HG02763 (cell line): Measurements from ENCODE around the gene FAM72B.
"Not testable (repeated sequence)": the region's sequence is repeated elsewhere in the genome, so short reads cannot be mapped to it uniquely, and the experiment has no call there.

ENCODE experiments used
- ATAC-seq: cut with Tn5 transposase; IDR thresholded peaks from one replicate; pipeline ENCODE4 v1.9.1; 2021; ENCODE audit warnings: mild to moderate bottlenecking, moderate library complexity; ENCODE audit not compliant: unreplicated experiment

FAM72B gene

DNA sequence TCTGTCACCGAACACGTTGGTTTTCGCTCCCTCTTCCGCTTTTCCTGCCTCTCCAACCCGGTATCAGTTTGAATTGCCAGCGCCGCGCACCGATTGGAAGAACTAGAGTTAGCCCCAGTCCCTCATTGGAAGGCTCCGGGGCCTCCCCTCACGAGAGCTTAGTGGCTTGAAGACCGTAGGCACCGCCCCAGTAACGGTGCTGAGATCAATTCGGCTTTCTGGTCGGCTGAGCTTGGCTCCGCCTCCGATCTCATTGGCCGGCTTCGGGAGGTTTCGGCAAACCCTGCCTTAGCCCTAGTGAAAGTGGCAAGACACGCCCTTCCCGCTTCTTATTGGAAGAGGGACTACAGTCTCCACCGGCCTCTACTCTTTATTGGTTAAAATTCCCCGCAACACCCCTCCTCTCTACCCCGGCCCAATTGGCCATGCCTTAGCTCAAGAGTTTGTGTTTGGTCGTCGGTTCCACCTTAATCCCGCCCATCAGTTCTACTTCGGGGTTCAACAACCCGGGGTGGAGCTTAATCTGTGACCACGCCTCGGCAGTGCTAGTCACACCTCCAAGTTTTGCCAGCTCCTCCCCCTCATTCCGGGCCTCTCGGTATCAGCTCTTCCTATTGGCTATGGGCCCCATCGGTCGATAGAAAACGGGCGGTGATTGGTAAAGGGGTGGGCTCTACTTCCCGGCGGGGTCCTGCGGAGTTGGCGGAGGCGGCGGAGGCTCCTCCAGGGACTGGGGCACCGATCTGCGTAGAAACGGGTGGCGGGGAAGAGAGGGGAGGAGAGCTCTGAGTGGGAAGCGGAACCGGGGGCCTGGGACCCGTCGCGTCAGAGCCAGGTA, at the start of gene FAM72B, which contains the start of gene SRGAP2C:
FAM72B (minus strand) TSS at position 51 of the 838 bp plus-strand sequence. CDS start 851 bp downstream, outside the sequence.
SRGAP2C (plus strand) TSS at position 686 of the 838 bp plus-strand sequence. CDS start 2,472 bp downstream, outside the sequence.
- ATAC-seq = peak; percentile 83

DNA sequence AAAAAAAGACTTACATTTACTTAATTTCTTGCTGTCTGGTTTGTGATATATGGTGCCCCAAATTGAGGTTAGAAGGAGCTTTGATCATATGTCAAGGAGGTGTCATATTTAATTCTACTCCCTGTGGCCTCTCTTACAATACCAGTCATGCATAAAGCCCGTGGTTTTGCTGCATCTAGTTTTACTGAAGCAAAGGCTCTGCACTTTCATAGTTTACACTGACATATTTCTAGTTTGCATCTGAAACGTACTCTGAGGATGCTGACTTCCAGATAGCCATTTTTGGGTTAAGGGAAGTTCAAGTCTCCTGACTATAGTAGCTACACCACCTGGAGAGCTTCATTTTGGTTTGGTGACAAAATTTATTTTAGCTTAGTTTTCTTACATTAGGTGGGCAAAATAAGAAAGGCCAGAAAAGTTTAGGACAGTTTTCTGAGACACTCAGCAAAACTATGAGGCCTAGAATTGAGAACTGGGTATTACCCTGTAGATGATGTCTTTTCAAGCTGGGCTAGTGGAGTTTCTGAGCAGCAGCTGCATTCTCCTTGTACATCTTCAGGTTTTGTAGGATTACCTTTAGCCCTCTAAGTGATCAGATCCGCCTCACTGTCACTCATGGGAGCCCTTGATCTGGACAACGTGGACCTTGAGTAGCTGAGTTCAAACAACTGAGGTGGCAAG, 48.4 kb upstream of the FAM72B start:
- peak; percentile 57 for ATAC-seq

DNA sequence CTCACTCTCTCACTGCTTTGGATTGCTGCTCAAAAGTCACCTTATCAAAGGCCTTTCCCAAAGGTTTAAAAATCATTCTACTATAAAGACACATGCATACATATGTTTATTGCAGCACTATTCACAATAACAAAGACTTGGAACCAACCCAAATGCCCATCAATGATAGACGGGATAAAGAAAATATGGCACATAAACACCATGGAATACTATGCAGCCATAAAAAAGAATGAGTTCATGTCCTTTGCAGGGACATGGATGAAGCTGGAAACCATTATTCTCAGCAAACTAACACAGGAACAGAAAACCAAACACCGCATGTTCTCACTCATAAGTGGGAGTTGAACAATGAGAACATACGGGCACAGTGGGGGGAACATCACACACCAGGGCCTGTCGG, 46.5 kb upstream of the FAM72B start:
- not testable (repeated sequence) for ATAC-seq

DNA sequence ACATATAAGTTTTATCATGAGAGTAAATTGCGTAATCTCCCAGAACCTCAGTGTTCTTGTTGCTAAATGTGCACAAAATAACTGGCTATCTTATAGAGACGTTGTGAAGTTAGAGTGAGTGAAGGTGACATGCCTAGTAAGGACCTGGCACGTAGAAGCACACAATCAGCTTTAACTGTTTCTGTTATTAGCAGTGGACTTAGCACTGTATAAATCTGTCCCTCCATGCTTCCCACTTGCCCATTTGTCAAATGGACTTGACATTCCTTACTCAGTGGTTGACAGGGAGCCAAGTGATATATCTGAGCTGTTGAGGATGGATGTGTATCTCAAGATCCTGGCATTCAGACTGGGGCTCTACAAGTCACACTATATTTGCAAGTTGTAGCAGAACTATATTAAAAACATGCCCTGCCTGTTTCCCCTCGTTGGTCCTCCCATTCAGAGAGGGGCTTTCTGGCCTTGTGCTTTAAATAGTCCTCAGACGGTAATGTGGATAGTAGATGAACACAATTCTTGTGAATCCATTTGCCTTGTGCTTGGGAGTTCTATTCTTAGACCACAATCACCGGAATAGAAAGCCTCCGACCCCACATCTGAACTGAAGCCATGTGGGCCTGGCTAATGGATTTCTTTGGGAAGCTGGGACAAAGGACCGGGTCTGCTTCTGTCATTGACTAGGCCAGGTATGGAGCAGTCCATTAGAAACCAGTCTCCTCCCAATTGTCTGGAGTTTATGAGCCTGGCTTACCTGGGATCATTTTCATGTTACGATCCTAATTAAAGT, 43.6 kb upstream of the FAM72B start:
- ATAC-seq = not testable (repeated sequence)

DNA sequence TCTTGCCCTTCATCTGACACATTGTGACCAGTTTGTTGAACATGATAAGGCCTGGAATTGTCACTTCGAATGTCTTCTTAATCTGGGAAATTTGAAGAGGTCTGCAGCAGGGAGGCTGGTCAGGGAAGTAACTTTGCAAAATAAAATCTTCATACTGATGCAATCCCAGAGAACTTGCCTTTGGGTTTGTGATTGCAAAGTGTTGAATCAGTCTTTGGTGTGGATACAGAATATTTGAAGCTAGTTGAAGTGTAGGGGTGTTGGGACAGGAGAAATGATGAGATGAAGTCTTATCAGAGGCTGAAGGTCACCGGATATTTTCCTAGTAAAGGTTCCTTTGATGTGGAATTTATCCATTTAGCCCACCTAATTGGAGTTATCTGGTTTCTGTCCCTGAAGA, 42.8 kb upstream of the FAM72B start:
- not testable (repeated sequence) for ATAC-seq

DNA sequence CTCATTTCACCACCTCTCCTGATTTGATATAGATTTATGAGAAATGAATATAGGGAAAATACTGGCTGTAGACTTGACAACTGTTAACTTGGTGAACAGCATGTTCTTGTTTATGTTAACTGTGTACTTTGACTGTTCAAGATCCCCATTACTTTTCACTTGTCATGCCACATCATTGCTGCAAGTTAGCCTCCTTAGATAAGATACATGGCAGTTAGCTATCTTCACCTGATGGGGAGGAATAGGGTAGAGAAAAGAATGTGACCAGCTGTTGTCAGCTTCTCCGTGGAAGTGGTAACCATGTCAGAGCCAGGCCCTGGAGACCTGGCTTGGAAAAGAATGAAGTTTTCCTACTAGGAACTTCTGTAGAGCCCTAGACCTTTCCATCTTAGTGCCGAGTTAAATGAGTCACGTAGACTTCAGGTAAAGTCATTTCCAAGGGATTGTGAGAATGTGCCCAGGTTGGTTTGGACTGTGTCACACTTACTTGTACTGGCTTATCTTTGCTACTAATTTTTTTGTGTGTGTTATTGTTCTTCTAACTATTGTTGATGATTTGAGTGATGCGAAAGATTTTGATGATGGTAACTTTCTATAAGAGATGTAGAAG, 42.3 kb upstream of the FAM72B start:
- ATAC-seq = not testable (repeated sequence)

DNA sequence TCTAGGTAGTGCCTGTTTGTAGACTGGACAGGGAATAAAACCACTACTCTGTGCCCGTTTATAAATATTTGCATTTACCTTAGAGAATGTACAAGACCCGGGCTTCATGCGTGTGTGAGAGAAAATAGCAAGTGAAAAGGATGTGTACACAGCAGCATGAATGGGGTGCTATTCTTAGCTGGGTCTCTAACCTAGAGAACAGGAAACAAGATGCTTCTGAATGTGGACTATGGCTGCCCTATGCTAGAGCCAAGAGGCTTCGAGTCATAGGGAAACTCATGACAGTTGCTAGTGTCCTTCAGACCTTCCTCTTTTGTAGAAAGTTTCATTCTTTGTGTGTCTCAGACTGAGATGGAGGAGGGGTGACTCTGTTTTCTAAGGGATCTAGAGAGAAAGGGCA, 40.6 kb upstream of the FAM72B start:
- ATAC-seq = peak; percentile 98

DNA sequence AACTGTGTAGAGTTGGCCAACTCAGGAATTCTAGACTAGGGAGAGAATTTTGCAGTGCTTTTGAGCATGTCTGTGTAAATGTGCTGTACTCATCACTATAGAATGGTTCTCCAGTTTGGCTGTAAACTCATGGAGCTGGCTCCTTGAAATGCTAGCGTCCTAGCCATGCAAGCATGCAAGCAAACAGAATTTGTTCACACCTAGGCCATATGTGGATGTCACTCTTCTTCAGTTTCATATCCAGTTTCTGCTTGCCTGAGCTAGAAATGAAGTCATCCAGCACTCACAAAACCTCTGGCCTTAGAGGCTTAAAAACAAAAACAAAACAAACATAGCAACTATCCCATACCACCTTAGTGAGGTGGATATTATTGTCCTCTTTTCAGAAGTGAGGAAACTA, 37.6 kb upstream of the FAM72B start:
- ATAC-seq = peak; percentile 48

DNA sequence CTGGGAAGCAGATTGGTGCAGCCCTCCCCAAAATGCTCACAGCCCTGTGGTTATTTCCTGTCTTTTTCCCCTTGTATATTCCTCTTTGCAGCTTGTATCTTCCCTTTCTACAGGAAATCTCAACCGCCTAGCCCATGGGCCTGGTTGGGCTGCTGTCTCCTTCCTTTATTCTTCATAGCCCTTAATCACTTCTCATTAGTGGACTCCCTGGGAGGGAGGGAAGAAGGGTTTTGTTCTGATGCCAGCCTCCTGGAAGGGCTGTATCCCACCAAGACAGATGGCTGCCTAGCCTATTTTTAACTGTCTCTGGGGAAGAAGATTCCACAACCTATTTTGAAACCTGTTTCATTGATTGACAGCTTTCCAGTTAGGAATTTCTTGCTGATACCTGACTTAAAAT, 32.5 kb upstream of the FAM72B start:
- not testable (repeated sequence) for ATAC-seq

DNA sequence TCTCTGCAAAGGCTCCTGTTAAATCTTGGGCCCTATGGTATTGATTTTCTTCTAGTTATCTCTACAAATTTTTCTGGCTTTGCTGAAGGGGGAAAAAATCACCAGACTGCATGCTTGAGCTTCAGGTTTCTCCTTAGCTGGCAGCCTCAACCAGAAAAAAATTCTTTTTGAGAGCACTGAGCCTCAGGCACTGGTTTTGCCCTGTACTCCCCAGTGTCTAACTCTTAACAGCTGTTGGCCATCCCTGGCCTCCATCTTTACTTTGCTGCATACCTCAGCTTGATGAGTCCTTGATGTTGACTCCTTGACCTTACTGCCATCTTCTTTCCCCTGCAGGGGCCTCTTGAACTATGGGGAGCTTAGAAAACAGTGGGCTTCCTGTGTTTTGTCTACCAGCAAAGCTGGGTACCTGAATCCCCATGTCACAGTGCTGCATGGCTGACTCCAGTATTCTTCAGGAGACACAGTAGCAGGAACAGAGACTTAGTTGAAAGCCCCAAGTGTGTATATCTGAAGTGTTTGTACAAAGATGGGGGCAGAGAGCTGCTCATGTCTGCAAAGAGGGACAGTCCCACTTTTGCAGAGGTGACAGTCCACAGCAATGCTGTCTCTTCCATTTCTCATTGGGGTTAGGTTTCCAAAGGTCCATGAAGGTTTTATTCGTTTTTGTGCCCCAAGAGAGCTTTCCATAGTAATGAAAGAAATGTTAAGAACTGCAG, 31.7 kb upstream of the FAM72B start:
- not testable (repeated sequence) for ATAC-seq

DNA sequence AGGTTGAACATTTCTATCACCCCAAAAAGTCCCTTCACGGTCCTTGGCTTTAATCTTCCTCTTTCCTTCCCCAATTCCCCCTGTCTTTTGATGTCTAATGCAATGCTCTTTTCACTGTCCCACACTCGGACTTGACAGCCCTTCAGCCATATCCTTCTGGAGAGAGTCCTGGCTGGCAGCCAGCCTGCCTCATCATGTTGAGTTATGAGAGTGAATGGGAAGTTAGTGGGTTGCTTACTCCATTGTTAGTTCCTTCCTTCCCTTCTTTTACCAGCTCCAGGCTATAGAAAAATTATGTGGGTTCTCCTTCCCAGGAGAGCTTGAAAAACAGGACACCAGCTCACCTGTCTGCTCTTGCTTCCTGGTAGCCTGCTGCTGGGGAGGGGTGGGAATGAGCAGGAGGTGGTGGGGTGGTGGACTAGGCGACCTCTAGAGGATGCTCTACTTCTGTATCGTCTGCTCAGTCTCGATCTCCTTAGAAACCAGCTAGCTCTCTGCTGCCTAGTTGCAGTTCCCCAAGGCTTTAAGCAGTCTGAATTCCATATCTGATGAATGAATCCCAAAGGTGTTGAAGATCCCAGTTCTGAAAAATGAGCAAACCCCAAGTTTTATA, 30.5 kb upstream of the FAM72B start:
- ATAC-seq = not testable (repeated sequence)

DNA sequence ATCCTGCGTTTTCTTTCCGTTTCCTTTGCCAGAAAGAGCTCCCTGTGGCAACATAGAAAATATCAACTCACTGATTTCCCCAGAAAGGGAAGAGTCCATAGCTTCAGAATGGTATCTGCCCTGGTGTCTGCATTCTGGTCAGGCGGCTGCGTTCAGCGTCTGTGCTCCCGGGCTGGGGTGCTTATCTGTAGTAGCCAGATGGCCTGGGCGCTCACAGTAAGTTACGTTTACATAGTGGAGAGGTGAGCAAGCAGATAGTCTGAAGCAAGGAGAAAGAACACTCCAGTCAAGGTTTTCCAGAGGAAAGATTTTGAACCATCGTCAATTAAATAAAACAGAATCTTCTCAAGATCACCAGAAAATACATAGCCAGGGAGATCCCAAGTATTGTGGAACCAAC, 29.4 kb upstream of the FAM72B start:
- not testable (repeated sequence) for ATAC-seq

DNA sequence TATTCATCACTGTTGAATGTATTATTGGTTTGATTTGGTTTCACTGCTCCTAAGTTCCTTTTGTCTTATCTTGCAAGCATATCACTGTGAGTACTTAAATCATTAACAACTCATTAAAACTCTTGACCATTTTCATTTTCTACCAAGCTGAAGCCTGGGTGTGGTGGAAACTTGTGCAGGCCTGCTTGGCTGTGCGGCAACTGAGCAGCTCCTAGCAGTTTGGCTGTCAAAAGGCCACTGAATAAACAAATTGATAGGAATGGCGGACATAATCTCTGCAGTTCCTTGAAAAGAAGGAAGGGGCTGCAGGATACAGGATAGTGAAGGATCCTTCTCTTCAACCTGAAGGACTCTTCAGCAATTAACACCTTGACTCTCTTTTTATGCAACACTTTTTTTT, 26.6 kb upstream of the FAM72B start:
- ATAC-seq = not testable (repeated sequence)

DNA sequence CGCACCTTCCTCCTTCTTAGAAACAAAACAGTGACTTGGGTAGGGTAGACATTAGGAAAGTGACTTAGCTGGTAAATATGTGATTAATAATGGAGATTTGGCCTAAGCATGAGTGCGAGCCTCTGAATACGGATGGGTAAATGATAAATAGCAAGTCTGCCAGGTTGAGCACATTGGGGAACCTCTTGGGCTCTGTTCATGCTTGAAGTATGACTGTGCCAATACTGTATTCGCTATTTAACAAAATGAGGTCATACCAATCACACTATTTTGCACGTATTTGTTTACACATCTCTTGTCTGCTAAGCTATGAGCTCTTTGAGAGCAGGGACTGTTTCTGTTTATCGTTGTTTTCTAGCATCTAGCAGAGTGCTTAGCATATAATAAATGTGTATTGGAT, 24.2 kb upstream of the FAM72B start:
- not testable (repeated sequence) for ATAC-seq

DNA sequence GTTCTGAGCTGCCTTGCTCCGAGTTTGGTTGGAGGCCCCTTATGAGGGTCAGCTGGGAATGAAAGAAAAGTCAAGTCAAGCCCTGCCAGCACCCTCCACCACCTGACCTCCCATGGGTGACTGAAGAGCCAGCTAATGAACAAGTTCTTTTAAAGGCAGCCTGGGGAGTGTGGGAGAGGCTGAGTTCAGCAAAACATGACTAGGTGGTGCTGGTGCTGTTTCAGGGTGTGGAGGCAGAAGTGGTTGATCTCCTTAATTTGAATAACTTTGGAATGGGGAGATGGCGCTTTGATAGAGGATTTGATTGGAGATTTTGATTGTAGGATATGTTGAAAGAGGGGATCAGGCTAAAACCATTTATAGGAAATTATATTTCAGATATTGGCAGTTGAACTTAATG, 23.2 kb upstream of the FAM72B start:
- ATAC-seq = not testable (repeated sequence)

DNA sequence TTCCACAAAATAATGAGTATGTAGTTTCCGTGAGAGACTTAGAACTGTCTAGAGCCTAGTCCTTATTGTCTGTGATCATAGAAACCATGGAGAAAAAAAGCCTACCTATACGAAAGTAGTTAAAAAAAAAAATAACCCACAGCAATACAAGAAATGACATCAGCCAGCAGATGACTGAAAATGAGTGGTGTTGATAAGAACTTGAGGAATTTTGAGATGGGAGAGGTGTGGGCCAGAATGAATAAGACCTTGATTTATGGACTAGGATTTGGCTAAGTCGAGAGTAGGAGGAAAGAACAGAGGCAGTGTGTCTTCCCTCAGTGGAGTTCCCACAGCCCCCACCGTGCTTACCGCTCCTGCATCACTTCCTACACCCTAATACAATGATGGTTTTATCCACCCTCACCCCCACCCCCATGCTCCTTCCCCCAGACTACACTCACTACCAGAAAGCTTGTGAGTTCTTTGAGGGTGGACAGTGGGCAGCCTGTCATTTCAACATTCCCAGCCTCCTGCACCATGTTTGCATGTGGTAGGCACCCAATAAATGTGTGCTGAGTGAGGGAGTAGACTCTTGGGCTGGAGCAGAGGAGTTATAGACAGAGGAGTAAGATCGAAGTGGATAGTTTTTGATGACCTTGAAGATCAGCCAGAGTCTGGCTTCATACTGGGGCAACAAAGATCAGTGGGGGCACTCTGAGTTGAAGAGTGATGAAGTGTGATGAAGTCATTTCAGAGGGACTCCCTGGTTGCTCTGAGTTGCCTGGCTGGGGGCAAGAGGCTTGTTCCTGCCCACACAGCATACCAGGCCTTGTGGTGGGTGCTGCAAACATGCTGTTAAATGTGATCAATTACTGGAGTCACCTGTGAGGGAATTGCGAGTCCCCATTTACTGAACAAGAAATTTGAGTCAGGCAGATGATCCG, 21.9 kb upstream of the FAM72B start:
- not testable (repeated sequence) for ATAC-seq

DNA sequence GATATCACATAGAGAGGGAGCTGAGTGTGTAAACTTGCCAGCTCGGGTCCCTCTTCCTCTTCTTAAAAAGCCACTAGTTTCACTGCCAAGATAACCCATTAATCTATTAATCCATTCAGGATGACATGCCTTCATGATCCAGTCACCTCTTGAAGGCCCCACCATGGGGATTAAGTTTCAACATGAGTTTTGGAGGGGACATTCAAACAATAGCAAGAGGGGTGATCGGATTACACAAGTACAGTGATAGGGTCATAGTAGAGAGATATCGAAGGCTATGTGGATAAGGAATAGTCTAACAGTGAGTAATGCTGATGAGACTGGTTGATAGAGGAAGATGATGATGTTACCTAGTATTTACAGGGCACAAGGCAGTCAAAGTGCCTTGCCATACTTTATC, 18.8 kb upstream of the FAM72B start:
- ATAC-seq = not testable (repeated sequence)
